H9 (cell line): ENCODE results near the gene ATF5. TPM values are rescaled to one million over a fixed set of nuclear protein-coding genes. Genes with fewer than 3 reads are reported as not detected.

Experiments used
- DNase-seq: peaks from one replicate; pipeline ENCODE4 v3.0.0-alpha.2; 2017
- H2AFZ ChIP-seq: one replicate; pipeline ENCODE4 v1.6.1; 2013; ENCODE audit warnings: mild to moderate bottlenecking, low read length, control low read depth, moderate library complexity
- H2AK5ac ChIP-seq: 2 replicates; pipeline ENCODE4 v1.6.1; 2013; ENCODE audit warnings: low read length, control low read depth, mixed read lengths; ENCODE audit not compliant: insufficient read length
- H2BK120ac ChIP-seq: one replicate; pipeline ENCODE4 v1.6.1; 2013; ENCODE audit warnings: low read depth, mild to moderate bottlenecking, low read length, control low read depth, inconsistent platforms; ENCODE audit not compliant: poor library complexity, severe bottlenecking
- H2BK12ac ChIP-seq: 2 replicates; pipeline ENCODE4 v1.6.1; 2013; ENCODE audit warnings: low read length, control low read depth, mixed read lengths, low read depth; ENCODE audit not compliant: insufficient read length
- H2BK15ac ChIP-seq: 2 replicates; pipeline ENCODE4 v1.6.1; 2013; ENCODE audit warnings: low read depth, low read length, control low read depth
- H2BK20ac ChIP-seq: one replicate; pipeline ENCODE4 v1.6.1; 2013; ENCODE audit warnings: low read depth, mild to moderate bottlenecking, low read length, control low read depth, inconsistent platforms; ENCODE audit not compliant: poor library complexity, severe bottlenecking
- H2BK5ac ChIP-seq: 2 replicates; pipeline ENCODE4 v1.6.1; 2013; ENCODE audit warnings: low read length, control low read depth, mixed read lengths; ENCODE audit not compliant: insufficient read length
- H3K14ac ChIP-seq: 2 replicates; pipeline ENCODE4 v1.6.1; 2013; ENCODE audit warnings: low read length, control low read depth; ENCODE audit not compliant: insufficient read depth
- H3K18ac ChIP-seq: 2 replicates; pipeline ENCODE4 v1.6.1; 2013; ENCODE audit warnings: low read depth, mild to moderate bottlenecking, mixed read lengths, low read length, control low read depth; ENCODE audit not compliant: insufficient read length
- H3K23ac ChIP-seq: 2 replicates; pipeline ENCODE4 v1.6.1; 2013; ENCODE audit warnings: low read length, control low read depth, mixed read lengths, low read depth; ENCODE audit not compliant: insufficient read length
- H3K23me2 ChIP-seq: 2 replicates; pipeline ENCODE4 v1.6.1; 2013; ENCODE audit warnings: low read depth, mild to moderate bottlenecking, mixed read lengths, low read length, control low read depth; ENCODE audit not compliant: insufficient read length, poor library complexity, severe bottlenecking
- H3K27ac ChIP-seq: 2 replicates; pipeline ENCODE4 v1.5.1; 2013; ENCODE audit warnings: low read length, control low read depth, mixed read lengths, low read depth; ENCODE audit not compliant: insufficient read length
- H3K27me3 ChIP-seq: 2 replicates; pipeline ENCODE4 v1.6.1; 2013; ENCODE audit warnings: low read length, control low read depth, inconsistent platforms; ENCODE audit not compliant: insufficient read depth
- H3K4ac ChIP-seq: 2 replicates; pipeline ENCODE4 v1.6.1; 2013; ENCODE audit warnings: low read depth, mild to moderate bottlenecking, control low read depth, inconsistent platforms, low read length, moderate library complexity
- H3K4me1 ChIP-seq: 2 replicates; pipeline ENCODE4 v1.6.1; 2013; ENCODE audit warnings: low read length, control low read depth, inconsistent platforms; ENCODE audit not compliant: insufficient read depth
- H3K4me2 ChIP-seq: 2 replicates; pipeline ENCODE4 v1.6.1; 2013; ENCODE audit warnings: low read length, control low read depth, mixed read lengths; ENCODE audit not compliant: insufficient read length, insufficient read depth
- H3K56ac ChIP-seq: 2 replicates; pipeline ENCODE4 v1.6.1; 2013; ENCODE audit warnings: low read depth, mild to moderate bottlenecking, mixed read lengths, low read length, control low read depth; ENCODE audit not compliant: insufficient read length
- H3K79me1 ChIP-seq: 2 replicates; pipeline ENCODE4 v1.6.1; 2013; ENCODE audit warnings: low read depth, mild to moderate bottlenecking, moderate library complexity, low read length, control low read depth, inconsistent platforms; ENCODE audit not compliant: insufficient read depth, poor library complexity, severe bottlenecking
- H3K79me2 ChIP-seq: 2 replicates; pipeline ENCODE4 v1.6.1; 2013; ENCODE audit warnings: low read length, control low read depth, inconsistent platforms; ENCODE audit not compliant: insufficient read depth
- H3K9ac ChIP-seq: 2 replicates; pipeline ENCODE4 v1.6.1; 2013; ENCODE audit warnings: low read length, control low read depth, mixed read lengths; ENCODE audit not compliant: insufficient read length; ENCODE audit errors: extremely low read depth
- H3K9me3 ChIP-seq: one replicate; pipeline ENCODE4 v1.6.1; 2013; ENCODE audit warnings: low read depth, low read length, inconsistent platforms; ENCODE audit not compliant: control insufficient read depth
- H3T11ph ChIP-seq: one replicate; pipeline ENCODE4 v1.6.1; 2013; ENCODE audit warnings: mild to moderate bottlenecking, low read length, control low read depth, inconsistent platforms
- H4K20me1 ChIP-seq: one replicate; pipeline ENCODE4 v1.6.1; 2013; ENCODE audit not compliant: control insufficient read depth, insufficient read length, insufficient read depth
- H4K5ac ChIP-seq: 2 replicates; pipeline ENCODE4 v1.6.1; 2013; ENCODE audit warnings: low read depth, mild to moderate bottlenecking, mixed read lengths, low read length, control low read depth; ENCODE audit not compliant: insufficient read length
- H4K8ac ChIP-seq: replicated peaks from 2 replicates; pipeline ENCODE4 v1.6.1; 2013; ENCODE audit warnings: low read length, control low read depth, mixed read lengths, low read depth; ENCODE audit not compliant: insufficient read length
- H4K91ac ChIP-seq: 2 replicates; pipeline ENCODE4 v1.6.1; 2013; ENCODE audit warnings: low read depth, mild to moderate bottlenecking, moderate library complexity, mixed read lengths, low read length, control low read depth; ENCODE audit not compliant: insufficient read length
- H3K27ac Mint-ChIP-seq, 3 experiments: 2 replicates in 2 of 3; 3 replicates in 1 of 3; pipeline ENCODE4 v1.8.0; 2020 to 2021; ENCODE audit warnings: mixed read lengths in 3 of 3, mild to moderate bottlenecking in 1 of 3, moderate library complexity in 1 of 3
- H3K27me3 Mint-ChIP-seq: 2 replicates; pipeline ENCODE4 v1.8.0; 2021; ENCODE audit warnings: low read depth, mild to moderate bottlenecking, moderate library complexity, mixed read lengths
- H3K36me3 Mint-ChIP-seq, 3 experiments: 2 replicates in 2 of 3; 3 replicates in 1 of 3; pipeline ENCODE4 v1.8.0; 2020 to 2021; ENCODE audit warnings: low read depth in 3 of 3, mixed read lengths in 3 of 3; ENCODE audit not compliant: insufficient read depth in 1 of 3
- H3K4me1 Mint-ChIP-seq, 2 experiments: 2 replicates each; pipeline ENCODE4 v1.8.0; 2020; ENCODE audit warnings: mixed read lengths in 2 of 2
- H3K4me3 Mint-ChIP-seq, 2 experiments: 2 replicates in 1 of 2; 3 replicates in 1 of 2; pipeline ENCODE4 v1.8.0; 2020 to 2021; ENCODE audit warnings: mild to moderate bottlenecking in 2 of 2, mixed read lengths in 2 of 2, moderate library complexity in 1 of 2
- H3K9me3 Mint-ChIP-seq, 2 experiments: 2 replicates in 1 of 2; 3 replicates in 1 of 2; pipeline ENCODE4 v1.8.0; 2020; ENCODE audit warnings: mild to moderate bottlenecking in 2 of 2, mixed read lengths in 2 of 2, moderate library complexity in 1 of 2
- CTCF ChIP-seq: fragments of 200-600 bp; sonication (generic); conservative IDR thresholded peaks from 3 replicates; pipeline ENCODE4 v1.8.0; 2021; ENCODE audit warnings: antibody characterized with exemption, mild to moderate bottlenecking
- WGBS: extraction: QIAGEN DNeasy Blood & Tissue Kit; methylation state at CpG from one replicate; pipeline ENCODE4 v1.1.7; 2013; ENCODE audit warnings: missing lambda C conversion rate, low lambda C conversion rate, mixed read lengths; ENCODE audit not compliant: insufficient read length; ENCODE audit errors: extremely low coverage; 5-methylcytosine and 5-hydroxymethylcytosine counted together
- total RNA-seq: library from RNA; stranded (reverse); gene quantifications from 2 replicates; pipeline ENCODE4 v1.2.1, GENCODE V29; 2021

Gene ATF5
- total RNA-seq, 1 experiment from 2014 or later, result 18.5 TPM

DNA sequence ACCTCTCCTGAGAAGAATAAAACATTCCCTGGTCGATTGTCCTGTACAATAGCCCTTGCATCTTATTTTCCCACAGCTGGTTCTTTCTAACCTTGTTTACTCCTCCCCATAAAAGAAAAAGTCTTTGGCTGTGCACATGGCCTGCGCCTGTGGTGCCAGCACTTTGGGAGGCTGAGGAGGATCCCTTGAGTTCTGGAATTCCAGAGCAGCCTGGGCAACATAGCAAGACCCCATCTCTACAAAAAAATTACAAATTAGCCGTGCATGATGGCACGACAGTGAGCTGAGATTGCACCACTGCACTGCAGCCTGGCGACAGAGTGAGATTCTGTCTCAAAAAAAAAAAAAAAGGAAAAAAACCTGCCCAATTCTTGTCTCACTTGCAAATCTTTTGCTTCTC is 7.5 kb downstream of the ATF5 start:
- Histone ChIP-seq H3K9me3 (no peaks in the 10 kb centered on the region), H4K5ac (no peak overlapping the region), H3T11ph (no peak overlapping the region), H3K79me2 (no peaks in the 10 kb centered on the region), H3K9ac (no peak overlapping the region), H2BK20ac (no peak overlapping the region), H2BK12ac (no peak overlapping the region), H3K79me1 (no peaks in the 10 kb centered on the region), H4K20me1 (no peaks in the 10 kb centered on the region), H3K56ac (no peak overlapping the region), H2BK5ac (no peak overlapping the region), H3K23ac (no peak overlapping the region), H3K4me2 (no peak overlapping the region), H3K4ac (no peak overlapping the region), H2AK5ac (no peak overlapping the region), H3K27ac (no peak overlapping the region), H3K27me3 (no peaks in the 10 kb centered on the region), H3K18ac (no peak overlapping the region), H4K91ac (no peak overlapping the region), H4K8ac (no peak overlapping the region), H3K23me2 (no peaks in the 10 kb centered on the region), H2BK15ac (no peak overlapping the region), H3K14ac (no peak overlapping the region), H2BK120ac (no peak overlapping the region), H2AFZ (no peak overlapping the region), H3K4me1 (no peaks in the 10 kb centered on the region)
- DNase-seq, result no peak
- no peak overlapping the region for H3K27ac Mint-ChIP-seq
- peaks cover 0 to 6% of the 10 kb centered on the region in 2 experiments; a peak in 2 of 4 replicates for H3K4me1 Mint-ChIP-seq
- peaks cover 10% of the 10 kb centered on the region for H3K27me3 Mint-ChIP-seq
- H3K4me3 Mint-ChIP-seq, result no peak overlapping the region
- TF ChIP-seq CTCF, result no peak
- no peaks in the 10 kb centered on the region for H3K9me3 Mint-ChIP-seq
- no CpG with 5 or more reads among the region's 5 CpGs for WGBS
- peaks cover 9 to 13% (median 9%) of the 10 kb centered on the region in 3 experiments for H3K36me3 Mint-ChIP-seq
